A549 (cell line): ENCODE data around the gene ESYT2. TPM values are rescaled to one million over a fixed set of nuclear protein-coding genes. Genes with fewer than 3 reads are reported as not detected.

Source experiments
- ATAC-seq, 2 experiments: fragments of 200-7000 bp in 1 of 2; fragments of >200 bp in 1 of 2; cut with Nextera tagmentation in 1 of 2; cut with Tn5 transposase in 1 of 2; 3 replicates each; pipeline versions ENCODE4 v1.8.0 to v1.9.1; 2018 to 2020; ENCODE audit warnings: mild to moderate bottlenecking in 1 of 2, moderate library complexity in 1 of 2
- CTCF ChIA-PET: fragments of 300-600 bp; sonication (Branson Sonifier 250); formaldehyde crosslinking; extraction: SDS; loops from one replicate; lab custom pipeline; 2021; ENCODE audit warnings: antibody characterized with exemption, inconsistent platforms; lab: Yijun Ruan, JAX
- POLR2A ChIA-PET: fragments of 350-600 bp; formaldehyde crosslinking; extraction: SDS; loops from one replicate; lab custom pipeline; 2021; ENCODE audit warnings: antibody characterized with exemption, inconsistent platforms; lab: Yijun Ruan, JAX
- DNase-seq, 2 experiments: peaks; one replicate each; pipeline versions ENCODE4 v3.0.0 to v3.0.0-alpha.2; 2011 to 2016; ENCODE audit warnings: low read depth in 1 of 2, low spot score in 1 of 2
- FAIRE-seq: peaks from 2 replicates; lab custom pipeline; 2011; peaks lifted over from hg19 to GRCh38; lab: Jason Lieb, UNC
- H3K27ac ChIP-seq, 2 experiments: fragments of >200 bp; sonication (Bioruptor Twin); formaldehyde crosslinking; 3 replicates each; pipeline ENCODE4 v1.5.1; 2016 to 2017
- H3K4me1 ChIP-seq: fragments of >200 bp; sonication (Bioruptor Twin); formaldehyde crosslinking; 3 replicates; pipeline ENCODE4 v1.6.1; 2016
- H3K4me2 ChIP-seq: fragments of >200 bp; sonication (Bioruptor Twin); formaldehyde crosslinking; 3 replicates; pipeline ENCODE4 v1.6.1; 2016
- H3K4me3 ChIP-seq: fragments of >200 bp; sonication (Bioruptor Twin); formaldehyde crosslinking; 3 replicates; pipeline ENCODE4 v1.5.1; 2016
- H3K9me3 ChIP-seq: fragments of >200 bp; sonication (Bioruptor Twin); formaldehyde crosslinking; 3 replicates; pipeline ENCODE4 v1.6.1; 2016
- BCL3 ChIP-seq: fragments of >200 bp; sonication (Bioruptor Twin); formaldehyde crosslinking; IDR thresholded peaks from 3 replicates; pipeline ENCODE4 v1.6.1; 2016
- BHLHE40 ChIP-seq: IDR thresholded peaks from 2 replicates; pipeline ENCODE4 v1.6.1; 2012; ENCODE audit warnings: low read depth, low read length, inconsistent platforms
- CEBPB ChIP-seq, 2 experiments: fragments of >200 bp in 1 of 2; sonication (Bioruptor Twin) in 1 of 2; formaldehyde crosslinking in 1 of 2; IDR thresholded peaks; 2 replicates each; pipeline ENCODE4 v1.6.1; 2012 to 2016
- E2F6 ChIP-seq: IDR thresholded peaks from 2 replicates; pipeline ENCODE4 v1.6.1; 2012; ENCODE audit warnings: low read depth, borderline replicate concordance
- EHF ChIP-seq: fragments of 250-450 bp; sonication (Bioruptor Pico); IDR thresholded peaks from 2 replicates; pipeline ENCODE4 v1.5.0; 2020; ENCODE audit warnings: mild to moderate bottlenecking
- ELK1 ChIP-seq: fragments of 150-350 bp; IDR thresholded peaks from 2 replicates; pipeline ENCODE4 v1.6.1; 2014; ENCODE audit warnings: low read depth, mild to moderate bottlenecking, low read length
- FOSB ChIP-seq: fragments of 250-450 bp; sonication (Bioruptor Pico); IDR thresholded peaks from 2 replicates; pipeline ENCODE4 v1.5.0; 2020; ENCODE audit warnings: mild to moderate bottlenecking, moderate library complexity
- FOXS1 ChIP-seq: fragments of 250-450 bp; sonication (Bioruptor Pico); IDR thresholded peaks from 2 replicates; pipeline ENCODE4 v1.5.0; 2020; ENCODE audit warnings: mild to moderate bottlenecking, moderate library complexity
- HEYL ChIP-seq: fragments of 250-450 bp; sonication (Bioruptor Pico); IDR thresholded peaks from 2 replicates; pipeline ENCODE4 v1.8.0; 2021; ENCODE audit warnings: mild to moderate bottlenecking, moderate library complexity
- HOXA7 ChIP-seq: fragments of 250-450 bp; sonication (Bioruptor Pico); IDR thresholded peaks from 2 replicates; pipeline ENCODE4 v1.5.0; 2020; ENCODE audit warnings: mild to moderate bottlenecking, moderate library complexity
- HOXB5 ChIP-seq: fragments of 250-450 bp; sonication (Bioruptor Pico); IDR thresholded peaks from 2 replicates; pipeline ENCODE4 v1.5.0; 2020; ENCODE audit warnings: mild to moderate bottlenecking, moderate library complexity
- JUN ChIP-seq, 2 experiments: fragments of >200 bp; sonication (Bioruptor Twin); formaldehyde crosslinking; IDR thresholded peaks; 2 replicates in 1 of 2; 3 replicates in 1 of 2; pipeline ENCODE4 v1.6.1; 2016 to 2017
- KDM1A ChIP-seq: fragments of 200-600 bp; sonication (generic); IDR thresholded peaks from 2 replicates; pipeline ENCODE4 v1.6.1; 2016; ENCODE audit warnings: low read depth, mild to moderate bottlenecking
- KDM5A ChIP-seq: fragments of 200-600 bp; sonication (generic); IDR thresholded peaks from 2 replicates; pipeline ENCODE4 v1.6.1; 2016; ENCODE audit warnings: antibody characterized with exemption, mild to moderate bottlenecking
- MAFK ChIP-seq: fragments of 450-650 bp; IDR thresholded peaks from 2 replicates; pipeline ENCODE4 v1.6.1; 2014; ENCODE audit not compliant: partially characterized antibody
- MAX ChIP-seq: IDR thresholded peaks from 2 replicates; pipeline ENCODE4 v1.6.1; 2012
- MAZ ChIP-seq: fragments of 150-350 bp; IDR thresholded peaks from 2 replicates; pipeline ENCODE4 v1.6.1; 2014; ENCODE audit warnings: antibody characterized with exemption, low read depth, low read length, borderline replicate concordance
- NPAS2 ChIP-seq: fragments of 250-450 bp; sonication (Bioruptor Pico); IDR thresholded peaks from 2 replicates; pipeline ENCODE4 v1.8.0; 2022; ENCODE audit warnings: mild to moderate bottlenecking, moderate library complexity, borderline replicate concordance
- PHF8 ChIP-seq: fragments of 200-600 bp; sonication (generic); IDR thresholded peaks from 2 replicates; pipeline ENCODE4 v1.6.1; 2016; ENCODE audit warnings: low read depth, mild to moderate bottlenecking, antibody characterized with exemption, moderate library complexity, borderline replicate concordance
- RARB ChIP-seq: fragments of 250-450 bp; sonication (Bioruptor Pico); IDR thresholded peaks from 2 replicates; pipeline ENCODE4 v1.8.0; 2021; ENCODE audit warnings: mild to moderate bottlenecking, moderate library complexity
- RFX5 ChIP-seq: fragments of 450-650 bp; IDR thresholded peaks from 2 replicates; pipeline ENCODE4 v1.7.1; 2014; ENCODE audit warnings: antibody characterized with exemption, mild to moderate bottlenecking, moderate library complexity
- ZC3H11A ChIP-seq: fragments of 450-650 bp; IDR thresholded peaks from 2 replicates; pipeline ENCODE4 v1.6.1; 2014; ENCODE audit warnings: antibody characterized with exemption, mild to moderate bottlenecking
- WGBS: methylation state at CpG from one replicate; pipeline ENCODE4 v1.1.6; 2017; ENCODE audit errors: missing lambda C conversion rate; 5-methylcytosine and 5-hydroxymethylcytosine counted together
- polyA plus RNA-seq, 4 experiments: library from polyadenylated mRNA; depleted of rRNA in 3 of 4; stranded (reverse); fragments of >200 nt; fragmentation: RNase III in 1 of 4; extraction: RNeasy Plus Mini Kit Qiagen cat#74134 plus additional on column Dnase treatment in 1 of 4; gene quantifications; 2 replicates in 3 of 4; 3 replicates in 1 of 4; pipeline ENCODE4 v1.2.3, GENCODE V29; 2011 to 2017
- TF ChIP-seq, protein P1 (sequence below): fragments of 250-450 bp; sonication (Bioruptor Pico); IDR thresholded peaks from 2 replicates; pipeline ENCODE4 v1.5.0; 2020; ENCODE audit warnings: low read depth, mild to moderate bottlenecking, moderate library complexity

The ESYT2 gene
- polyA plus RNA-seq, 2 of the 4 experiments (the other 2 are of a cell fraction) = 45.8 to 77.0 TPM

- 92% methylated on average over 7 of the region's 7 CpGs for whole genome bisulfite sequencing
These were observed 141.9 kb downstream of the ESYT2 start for GRCh38 chr7:158687406-158687805.

DNA sequence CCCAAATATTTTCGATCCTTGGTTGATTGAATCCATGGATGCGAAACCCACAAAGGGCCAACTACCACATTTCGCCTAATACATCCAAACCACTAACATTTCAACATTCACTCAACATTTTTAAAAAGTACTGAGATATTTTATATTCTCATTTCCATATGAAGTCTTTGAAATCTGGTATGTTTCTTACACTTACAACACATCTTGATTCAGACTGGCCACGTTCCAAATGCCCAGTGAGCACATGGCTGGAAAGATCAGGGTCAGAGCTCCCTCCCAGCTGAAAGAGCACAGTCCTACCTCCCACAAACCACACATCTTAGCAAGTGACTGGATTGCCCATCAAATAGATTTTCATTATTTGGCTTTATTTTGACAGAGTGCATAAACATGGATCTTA is 143.6 kb downstream of the ESYT2 start:
- WGBS = 95% methylated on average over 4 of the region's 4 CpGs
- TF ChIP-seq RFX5 (no peak), E2F6 (no peak)
- Histone ChIP-seq H3K9me3 (no peaks in the 10 kb centered on the region), H3K27ac (no peak overlapping the region), H3K4me3 (no peak overlapping the region), H3K4me1 (0 out of 3 replicates have a peak, but pooled peaks cover 3% of the 10 kb centered on the region), H3K4me2 (no peak overlapping the region)
- FAIRE-seq = no peak
- no peak for DNase-seq
- ChIA-PET POLR2A (no interaction called here), CTCF (interaction anchor here (1.5 to 1.7 kb wide), 2 partner anchors 10 to 291 kb away, joined by 6 to 12 read pairs; no protein-coding TSS in a partner anchor)
- ATAC-seq = no peak

More at GRCh38 chr7:158687406-158687805, 141.9 kb downstream of the ESYT2 start:
- no peak overlapping the region for H3K4me2 ChIP-seq
- POLR2A ChIA-PET = no interaction called here
- H3K9me3 ChIP-seq = no peaks in the 10 kb centered on the region
- CTCF ChIA-PET = interaction anchor here (0.7 to 2.4 kb wide), 2 partner anchors 15 to 289 kb away, joined by 3 to 11 read pairs; no protein-coding TSS in a partner anchor
- H3K4me1 ChIP-seq = 0 out of 3 replicates have a peak, but pooled peaks cover 3% of the 10 kb centered on the region
- TF ChIP-seq MAX = no peak
- no peak for TF ChIP-seq HEYL
- no peak for TF ChIP-seq ELK1
- TF ChIP-seq FOXS1 (CRISPR knock-in tag) = no peak
- no peak for TF ChIP-seq CEBPB (IDR thresholded peaks at IDR 0.05)
- no peak for TF ChIP-seq HOXA7 (CRISPR knock-in tag)
- no peak for TF ChIP-seq FOSB (CRISPR knock-in tag)
- no peak for TF ChIP-seq JUN (IDR thresholded peaks at IDR 0.05)
- TF ChIP-seq KDM1A = no peak
- TF ChIP-seq EHF (CRISPR knock-in tag) = no peak
- TF ChIP-seq HOXB5 (CRISPR knock-in tag) = no peak
- no peak for TF ChIP-seq ZC3H11A
- TF ChIP-seq BCL3 = no peak
- TF ChIP-seq RARB = no peak
- TF ChIP-seq PHF8 = no peak
- no peak for TF ChIP-seq MAZ
- TF ChIP-seq MAFK = no peak
- TF ChIP-seq NPAS2 (CRISPR knock-in tag) = no peak
- TF ChIP-seq KDM5A = no peak
- TF ChIP-seq, all 56 proteins: peak for 0
- no peak for ATAC-seq
- no peak for DNase-seq
- H3K27ac ChIP-seq = no peak overlapping the region
- FAIRE-seq = no peak
- H3K4me3 ChIP-seq = no peak overlapping the region

- no peak for ATAC-seq
- no peak for TF ChIP-seq BHLHE40
- TF ChIP-seq, protein P1, sequence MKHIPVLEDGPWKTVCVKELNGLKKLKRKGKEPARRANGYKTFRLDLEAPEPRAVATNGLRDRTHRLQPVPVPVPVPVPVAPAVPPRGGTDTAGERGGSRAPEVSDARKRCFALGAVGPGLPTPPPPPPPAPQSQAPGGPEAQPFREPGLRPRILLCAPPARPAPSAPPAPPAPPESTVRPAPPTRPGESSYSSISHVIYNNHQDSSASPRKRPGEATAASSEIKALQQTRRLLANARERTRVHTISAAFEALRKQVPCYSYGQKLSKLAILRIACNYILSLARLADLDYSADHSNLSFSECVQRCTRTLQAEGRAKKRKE (CRISPR knock-in tag) = no peak
- no peak for TF ChIP-seq PHF8
- no peak overlapping the region for H3K4me3 ChIP-seq
- no peak overlapping the region for H3K4me2 ChIP-seq
- CTCF ChIA-PET = no interaction called here
- no peak for DNase-seq
- POLR2A ChIA-PET = no interaction called here
- H3K9me3 ChIP-seq = no peaks in the 10 kb centered on the region
- H3K4me1 ChIP-seq = 0 out of 3 replicates have a peak, but pooled peaks cover 3% of the 10 kb centered on the region
- 81% methylated on average over 1 of the region's 1 CpG for WGBS
- no peak for FAIRE-seq
- H3K27ac ChIP-seq = no peak overlapping the region
These were observed 145.0 kb downstream of the ESYT2 start for GRCh38 chr7:158684329-158684728.
